ENCODE data around the gene PCSK6.

- no peak for TF ChIP-seq EP300 (IDR thresholded peaks at IDR 0.05; ENCODE audit: borderline replicate concordance in 1 of 2, low read depth in 2 of 2, low read length in 2 of 2)
- no peak for TF ChIP-seq CTCF (IDR thresholded peaks at IDR 0.05; ENCODE audit: control extremely low read depth in 1 of 3, insufficient read depth in 1 of 3, low read depth in 1 of 3, low read length in 3 of 3)
- TF ChIP-seq EZH2 (IDR thresholded peaks at IDR 0.05; ENCODE audit: low read depth, low read length, severe bottlenecking), result no peak
- TF ChIP-seq EGR1 (IDR thresholded peaks at IDR 0.05; ENCODE audit: borderline replicate concordance, low read depth, low read length), result no peak
- no peak for TF ChIP-seq SP4 (IDR thresholded peaks at IDR 0.05; ENCODE audit: low read length)
- TF ChIP-seq NRF1 (IDR thresholded peaks at IDR 0.05; ENCODE audit: low read depth, low read length), result no peak
- no peak for TF ChIP-seq TEAD4 (IDR thresholded peaks at IDR 0.05; ENCODE audit: low read depth, low read length)
Observed at GRCh38 chr15:101536875-101537405, 47.4 kb upstream of the PCSK6 start.

Measured in H1 (cell line).